Amniotic stem cell (primary cell): ENCODE measurements around the gene GORASP2.

Experiments used
- DNase-seq: peaks from one replicate; lab custom pipeline; 2025; lab: John Stamatoyannopoulos, UW

GORASP2 gene

GRCh38 chr2:170999654-171000053 lies 70.6 kb downstream of the GORASP2 start:
- DNase-seq: no peak

DNA sequence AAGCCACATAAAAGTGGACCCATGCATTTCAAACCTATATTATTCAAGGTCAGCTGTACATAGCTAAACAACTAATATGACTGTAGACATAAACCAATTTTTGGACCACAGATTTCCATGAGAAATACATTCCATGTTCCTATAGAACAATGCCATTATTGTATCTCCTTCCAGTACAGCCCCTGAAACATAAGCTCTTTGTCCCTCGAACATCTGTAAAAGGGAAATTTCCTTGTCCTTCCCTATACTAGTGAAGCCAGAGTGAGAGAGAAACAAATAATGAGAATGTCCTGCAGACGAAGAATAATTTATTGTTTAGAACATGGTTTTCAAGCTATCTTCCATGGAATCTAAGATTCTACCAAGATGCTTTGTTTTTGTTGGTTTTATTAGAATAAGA lies 75.3 kb downstream of the GORASP2 start:
- no peak for DNase-seq

GRCh38 chr2:171004833-171005232 lies 75.8 kb downstream of the GORASP2 start:
- DNase-seq: no peak

DNA sequence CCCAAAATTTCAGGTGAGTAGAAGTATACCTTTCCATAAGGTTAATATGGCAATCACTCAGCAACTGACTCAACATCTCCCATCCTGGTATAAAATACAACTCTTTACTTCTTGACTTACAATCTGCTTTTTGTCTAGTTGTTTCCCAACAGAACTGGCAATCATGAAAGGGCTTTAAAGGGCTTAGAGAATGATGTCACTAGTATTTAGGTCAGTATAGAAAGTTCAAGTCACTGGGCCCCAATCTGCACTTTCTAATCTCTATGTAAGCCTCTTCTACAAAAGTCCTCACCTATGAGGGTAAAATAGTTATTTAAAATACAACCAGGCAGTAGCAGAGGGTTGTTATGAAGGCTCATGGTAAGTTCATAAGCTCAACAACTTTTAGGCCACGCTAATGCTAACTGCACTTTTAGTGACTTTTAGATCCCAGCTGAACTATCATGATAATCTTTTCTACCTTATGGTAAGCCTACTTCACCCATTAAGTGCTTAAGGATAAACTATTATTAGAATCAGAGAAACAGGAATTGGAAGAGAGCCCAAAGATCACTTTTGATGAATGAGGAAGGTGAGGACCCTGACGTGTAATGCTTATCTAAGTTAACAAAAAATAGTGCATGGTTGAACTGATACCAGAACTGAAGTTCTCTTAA lies 79.6 kb downstream of the GORASP2 start:
- no peak for DNase-seq

GRCh38 chr2:171009386-171009785 lies 80.3 kb downstream of the GORASP2 start:
- DNase-seq: no peak

GRCh38 chr2:171013851-171014250 lies 84.8 kb downstream of the GORASP2 start:
- no peak for DNase-seq

DNA sequence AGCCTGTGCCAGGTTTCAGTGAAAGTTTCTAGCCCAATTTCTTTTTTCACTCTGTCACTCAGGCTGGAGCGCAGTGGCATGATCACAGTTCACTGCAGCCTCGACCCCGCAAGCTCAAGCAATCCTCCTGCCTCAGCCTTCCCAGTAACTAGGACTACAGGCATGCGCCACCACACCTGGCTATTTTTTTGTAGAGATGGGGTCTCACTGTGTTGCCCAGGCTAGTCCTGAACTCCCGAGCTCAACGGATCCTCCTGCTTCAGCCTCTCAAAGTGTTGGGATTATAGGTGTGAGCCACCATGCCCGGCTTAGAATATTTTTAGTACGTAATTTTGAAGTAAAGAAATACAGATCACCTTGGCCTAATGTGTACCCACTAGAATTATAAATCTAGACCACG lies 87.1 kb downstream of the GORASP2 start:
- DNase-seq: no peak
